ENCODE data around the gene ADIG. TPM values are rescaled to one million over a fixed set of nuclear protein-coding genes. Genes with fewer than 3 reads are reported as not detected.

ADIG gene
- total RNA-seq, 1 donor from 2014 or later: not detected

DNA sequence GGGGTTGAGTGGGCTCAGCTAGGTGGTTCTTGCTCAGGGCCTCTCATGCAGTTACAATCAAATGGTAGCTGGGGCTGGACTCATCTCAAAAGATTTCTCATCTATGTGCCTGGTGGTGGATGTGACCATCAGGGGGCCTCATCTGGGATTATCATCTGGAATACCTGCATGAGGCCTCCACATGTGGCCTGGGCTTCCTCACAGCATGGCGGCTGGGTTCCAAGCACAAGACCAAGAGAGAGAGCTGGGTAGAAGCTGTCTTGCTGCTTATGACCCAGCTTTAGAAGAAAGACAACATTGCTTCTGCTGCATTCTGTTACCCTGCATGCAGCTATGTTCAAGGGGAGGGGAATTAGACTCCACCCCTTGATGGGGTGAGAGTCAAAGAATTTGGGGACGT, 43.1 kb downstream of the ADIG start:
- Mint-ChIP-seq H3K36me3 (ENCODE audit: unreplicated experiment) (peaks cover 5% of the 10 kb centered on the region), H3K9me3 (ENCODE audit: unreplicated experiment) (peaks cover 1% of the 10 kb centered on the region), H3K27me3 (ENCODE audit: unreplicated experiment) (peaks cover 10% of the 10 kb centered on the region)

DNA sequence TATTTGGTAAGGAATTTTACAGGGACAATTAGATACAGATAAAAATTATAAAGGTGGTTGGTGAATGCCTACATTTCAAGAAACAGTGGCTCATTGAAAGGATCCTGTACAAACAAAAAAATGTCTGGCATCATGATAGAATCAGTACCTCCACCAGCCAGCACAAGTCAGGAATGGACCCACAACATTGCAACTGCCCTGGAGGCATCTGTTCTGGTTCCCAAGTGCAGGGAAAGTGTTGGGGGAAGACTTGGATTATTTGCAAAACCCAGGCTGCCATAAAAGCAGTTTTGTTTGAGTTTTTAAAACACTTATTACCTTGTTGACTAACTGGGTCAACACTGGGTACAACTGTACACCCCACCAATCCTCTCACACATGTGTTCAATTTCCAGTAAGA, 44.9 kb downstream of the ADIG start:
- H3K4me1 Mint-ChIP-seq (ENCODE audit: low read depth, unreplicated experiment): no peaks in the 10 kb centered on the region
- no peak overlapping the region for H3K27ac Mint-ChIP-seq (ENCODE audit: unreplicated experiment)
- no peak overlapping the region for H3K4me3 Mint-ChIP-seq (ENCODE audit: unreplicated experiment)
- peaks cover 1% of the 10 kb centered on the region for H3K9me3 Mint-ChIP-seq (ENCODE audit: unreplicated experiment)
- H3K36me3 Mint-ChIP-seq (ENCODE audit: unreplicated experiment): peaks cover 5% of the 10 kb centered on the region
- TF ChIP-seq CTCF (IDR thresholded peaks at IDR 0.05; ENCODE audit: partially characterized antibody, unreplicated experiment): no peak
- DNase-seq: no peak
- H3K27me3 Mint-ChIP-seq (ENCODE audit: unreplicated experiment): peaks cover 7% of the 10 kb centered on the region

More for the DNA sequence above, 43.1 kb downstream of the ADIG start:
- no peak overlapping the region for H3K27ac Mint-ChIP-seq (ENCODE audit: unreplicated experiment)
- no peak for DNase-seq
- TF ChIP-seq CTCF (IDR thresholded peaks at IDR 0.05; ENCODE audit: partially characterized antibody, unreplicated experiment): no peak
- no peaks in the 10 kb centered on the region for H3K4me1 Mint-ChIP-seq (ENCODE audit: low read depth, unreplicated experiment)
- no peak overlapping the region for H3K4me3 Mint-ChIP-seq (ENCODE audit: unreplicated experiment)

DNA sequence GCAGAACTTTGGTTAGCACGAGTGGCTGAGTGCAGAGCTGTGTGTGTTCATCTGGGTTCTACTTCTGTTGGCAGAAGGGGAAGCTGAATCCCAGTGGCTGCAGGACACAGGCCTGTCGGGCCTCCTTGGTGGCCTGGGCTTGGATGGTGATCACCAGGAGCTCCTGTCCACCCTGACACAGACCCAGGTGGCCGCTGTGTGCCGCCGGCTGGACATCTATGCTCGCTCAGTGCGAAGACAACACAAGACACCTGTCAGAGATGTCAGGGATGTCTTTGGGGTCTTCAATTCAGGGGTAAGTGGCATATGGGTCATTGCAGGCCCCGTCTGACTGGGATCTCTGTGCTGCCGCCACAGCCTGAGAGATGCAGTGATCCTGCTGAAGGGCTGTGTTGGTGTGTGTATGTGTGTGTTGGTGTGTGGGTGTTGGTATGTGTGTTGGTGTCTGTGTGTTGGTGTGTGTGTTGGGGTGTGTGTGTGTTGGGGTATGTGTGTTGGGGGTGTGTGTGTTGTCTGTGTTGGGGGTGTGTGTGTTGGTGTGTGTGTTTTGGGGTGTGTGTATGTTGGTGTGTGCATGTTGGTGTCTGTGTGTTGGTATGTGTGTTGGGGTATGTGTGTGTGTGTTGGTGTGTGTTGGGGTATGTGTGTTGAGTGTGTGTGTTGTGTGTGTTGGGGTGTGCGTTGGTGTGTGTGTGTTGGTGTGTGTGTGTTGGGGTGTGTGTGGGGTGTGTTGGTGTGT, 46.1 kb downstream of the ADIG start:
- Mint-ChIP-seq H3K4me1 (ENCODE audit: low read depth, unreplicated experiment) (peaks cover 1% of the 10 kb centered on the region), H3K9me3 (ENCODE audit: unreplicated experiment) (peaks cover 1% of the 10 kb centered on the region), H3K27ac (ENCODE audit: unreplicated experiment) (no peak overlapping the region), H3K4me3 (ENCODE audit: unreplicated experiment) (no peak overlapping the region), H3K36me3 (ENCODE audit: unreplicated experiment) (peaks cover 5% of the 10 kb centered on the region), H3K27me3 (ENCODE audit: unreplicated experiment) (peaks cover 7% of the 10 kb centered on the region)
- no peak for DNase-seq
- TF ChIP-seq CTCF (IDR thresholded peaks at IDR 0.05; ENCODE audit: partially characterized antibody, unreplicated experiment): no peak

DNA sequence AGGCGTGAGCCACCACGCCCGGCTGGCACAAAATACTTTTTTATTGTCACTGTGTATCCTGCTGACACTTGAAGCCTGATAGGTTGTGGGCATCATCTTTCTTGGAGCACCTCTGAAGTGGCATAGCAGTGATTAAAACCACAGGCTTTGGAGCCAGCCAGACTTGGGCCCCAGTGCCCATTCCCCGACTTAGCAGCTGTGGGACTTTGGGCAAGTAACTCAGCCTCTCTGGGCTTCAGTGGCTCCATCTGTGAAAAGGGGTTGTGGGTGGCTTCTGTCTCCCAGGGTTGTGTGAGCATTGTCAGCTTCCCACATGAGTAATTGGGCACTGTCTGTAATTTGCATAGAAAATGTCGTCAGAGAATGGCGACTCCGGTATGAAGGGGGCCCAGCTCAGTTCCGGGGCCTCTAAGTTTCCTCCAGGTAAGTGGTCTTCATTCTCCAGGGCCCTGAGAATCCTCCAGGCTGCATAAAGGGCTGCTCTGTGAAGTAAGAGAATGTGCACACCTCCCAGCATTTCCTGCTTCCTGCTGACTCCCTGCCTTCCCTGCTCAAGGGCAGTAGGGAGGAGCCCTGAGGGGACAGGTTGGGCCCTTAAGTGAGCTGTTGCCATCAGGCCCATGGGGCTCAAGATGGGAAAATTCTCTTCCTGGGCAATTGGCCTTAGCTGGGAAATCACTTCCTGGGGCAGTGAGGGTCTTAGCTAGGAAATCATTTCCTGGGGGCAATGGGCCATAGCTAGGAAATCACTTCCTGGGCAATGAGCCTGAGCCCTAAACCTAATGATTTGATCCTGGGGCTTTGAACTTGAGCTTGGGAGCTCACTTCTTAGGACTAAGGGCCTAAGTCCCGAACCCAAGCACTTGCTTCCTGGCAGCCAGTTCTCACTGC, 47.8 kb downstream of the ADIG start:
- DNase-seq: no peak
- Mint-ChIP-seq H3K4me1 (ENCODE audit: low read depth, unreplicated experiment) (peaks cover 1% of the 10 kb centered on the region), H3K36me3 (ENCODE audit: unreplicated experiment) (peaks cover 5% of the 10 kb centered on the region), H3K27ac (ENCODE audit: unreplicated experiment) (no peak overlapping the region), H3K4me3 (ENCODE audit: unreplicated experiment) (no peak overlapping the region), H3K27me3 (ENCODE audit: unreplicated experiment) (peaks cover 3% of the 10 kb centered on the region), H3K9me3 (ENCODE audit: unreplicated experiment) (peaks cover 1% of the 10 kb centered on the region)
- no peak for TF ChIP-seq CTCF (IDR thresholded peaks at IDR 0.05; ENCODE audit: partially characterized antibody, unreplicated experiment)

GRCh38 chr20:38629979-38630378, 49.0 kb downstream of the ADIG start:
- Mint-ChIP-seq H3K4me3 (ENCODE audit: unreplicated experiment) (no peak overlapping the region), H3K27ac (ENCODE audit: unreplicated experiment) (no peak overlapping the region), H3K27me3 (ENCODE audit: unreplicated experiment) (no peaks in the 10 kb centered on the region), H3K36me3 (ENCODE audit: unreplicated experiment) (no peaks in the 10 kb centered on the region), H3K4me1 (ENCODE audit: low read depth, unreplicated experiment) (peaks cover 1% of the 10 kb centered on the region), H3K9me3 (ENCODE audit: unreplicated experiment) (no peaks in the 10 kb centered on the region)
- no peak for DNase-seq
- TF ChIP-seq CTCF (IDR thresholded peaks at IDR 0.05; ENCODE audit: partially characterized antibody, unreplicated experiment): no peak
